ENCODE results near the gene DGUOK. TPM values are rescaled to one million over a fixed set of nuclear protein-coding genes. Genes with fewer than 3 reads are reported as not detected.

The DGUOK gene
- total and polyA plus RNA-seq, 4 donors: 19.6 to 49.7 (median 28.3) TPM

GRCh38 chr2:73915437-73915993, 11.2 kb upstream of the DGUOK start:
- Histone ChIP-seq H3K36me3 (ENCODE audit: control insufficient read depth in 4 of 4, insufficient read depth in 3 of 4, low read depth in 1 of 4, low read length in 3 of 4) (no peaks in the 10 kb centered on the region), H3K9me3 (ENCODE audit: control insufficient read depth in 4 of 4, low read length in 3 of 4) (no peaks in the 10 kb centered on the region), H3K27ac (ENCODE audit: low read depth in 1 of 2, low read length in 2 of 2) (no peak overlapping the region), H3K4me3 (ENCODE audit: low read depth in 1 of 3, low read length in 3 of 3) (no peak overlapping the region), H3K4me1 (ENCODE audit: control insufficient read depth in 4 of 4, insufficient read depth in 4 of 4, low read length in 3 of 4) (no peaks in the 10 kb centered on the region), H3K9ac (ENCODE audit: low read depth in 1 of 2, low read length in 2 of 2) (no peak overlapping the region), H3K27me3 (ENCODE audit: control insufficient read depth in 4 of 4, insufficient read depth in 4 of 4, low read length in 3 of 4) (no peaks in the 10 kb centered on the region)
- WGBS: 92% methylated on average over 5 of the region's 5 CpGs
- no peak for DNase-seq (ENCODE audit: low spot score)
- no peak for TF ChIP-seq TAF1 (conservative IDR thresholded peaks at IDR 0.05)
- TF ChIP-seq JUND (IDR thresholded peaks at IDR 0.05): no peak
- TF ChIP-seq ATF3 (IDR thresholded peaks at IDR 0.05): no peak
- TF ChIP-seq RXRA (IDR thresholded peaks at IDR 0.05): no peak
- no peak for TF ChIP-seq HNF4G (IDR thresholded peaks at IDR 0.05)
- TF ChIP-seq MAX (IDR thresholded peaks at IDR 0.05): no peak
- TF ChIP-seq FOXA1 (IDR thresholded peaks at IDR 0.05): no peak
- no peak for TF ChIP-seq GABPA (IDR thresholded peaks at IDR 0.05 in 1 of 2, conservative IDR thresholded peaks at IDR 0.05 in 1 of 2)

GRCh38 chr2:73916666-73917065, 10.0 kb upstream of the DGUOK start:
- no peak for TF ChIP-seq NR2F2 (IDR thresholded peaks at IDR 0.05)
- no peak for TF ChIP-seq ATF3 (IDR thresholded peaks at IDR 0.05)
- no peak for TF ChIP-seq FOXA1 (IDR thresholded peaks at IDR 0.05)
- TF ChIP-seq TAF1 (conservative IDR thresholded peaks at IDR 0.05): no peak
- no peak for TF ChIP-seq CTCF (IDR thresholded peaks at IDR 0.05; ENCODE audit: low read depth, low read length, missing input control)
- TF ChIP-seq GABPA (IDR thresholded peaks at IDR 0.05 in 1 of 2, conservative IDR thresholded peaks at IDR 0.05 in 1 of 2): no peak
- TF ChIP-seq RXRA (IDR thresholded peaks at IDR 0.05): no peak
- no peak for DNase-seq (ENCODE audit: low spot score)
- WGBS: 38% methylated on average over 2 of the region's 2 CpGs
- Histone ChIP-seq H3K4me1 (ENCODE audit: control insufficient read depth in 4 of 4, insufficient read depth in 4 of 4, low read length in 3 of 4) (no peaks in the 10 kb centered on the region), H3K27ac (ENCODE audit: low read depth in 1 of 2, low read length in 2 of 2) (no peak overlapping the region), H3K9me3 (ENCODE audit: control insufficient read depth in 4 of 4, low read length in 3 of 4) (no peaks in the 10 kb centered on the region), H3K4me3 (ENCODE audit: low read depth in 1 of 3, low read length in 3 of 3) (no peak overlapping the region), H3K36me3 (ENCODE audit: control insufficient read depth in 4 of 4, insufficient read depth in 3 of 4, low read depth in 1 of 4, low read length in 3 of 4) (no peaks in the 10 kb centered on the region), H3K27me3 (ENCODE audit: control insufficient read depth in 4 of 4, insufficient read depth in 4 of 4, low read length in 3 of 4) (peaks cover 0 to 2% (median 0%) of the 10 kb centered on the region in 4 donors), H3K9ac (ENCODE audit: low read depth in 1 of 2, low read length in 2 of 2) (no peak overlapping the region)

GRCh38 chr2:73917296-73917695, 9.4 kb upstream of the DGUOK start:
- Histone ChIP-seq H3K9me3 (ENCODE audit: control insufficient read depth in 4 of 4, low read length in 3 of 4) (no peaks in the 10 kb centered on the region), H3K9ac (ENCODE audit: low read depth in 1 of 2, low read length in 2 of 2) (no peak overlapping the region), H3K27ac (ENCODE audit: low read depth in 1 of 2, low read length in 2 of 2) (no peak overlapping the region), H3K4me1 (ENCODE audit: control insufficient read depth in 4 of 4, insufficient read depth in 4 of 4, low read length in 3 of 4) (no peaks in the 10 kb centered on the region), H3K27me3 (ENCODE audit: control insufficient read depth in 4 of 4, insufficient read depth in 4 of 4, low read length in 3 of 4) (peaks cover 0 to 2% (median 0%) of the 10 kb centered on the region in 4 donors), H3K36me3 (ENCODE audit: control insufficient read depth in 4 of 4, insufficient read depth in 3 of 4, low read depth in 1 of 4, low read length in 3 of 4) (no peaks in the 10 kb centered on the region), H3K4me3 (ENCODE audit: low read depth in 1 of 3, low read length in 3 of 3) (no peak overlapping the region)
- DNase-seq (ENCODE audit: low spot score): no peak
- WGBS: 65% methylated on average over 2 of the region's 2 CpGs
- TF ChIP-seq EGR1 (IDR thresholded peaks at IDR 0.05; ENCODE audit: low read depth in 2 of 2) (no peak), HNF4G (IDR thresholded peaks at IDR 0.05) (no peak), REST (IDR thresholded peaks at IDR 0.05) (no peak), YY1 (IDR thresholded peaks at IDR 0.05) (no peak), CTCF (IDR thresholded peaks at IDR 0.05; ENCODE audit: low read depth, low read length, missing input control) (no peak), JUND (IDR thresholded peaks at IDR 0.05) (no peak), SP1 (IDR thresholded peaks at IDR 0.05) (no peak), HNF4A (conservative IDR thresholded peaks at IDR 0.05) (no peak), RAD21 (IDR thresholded peaks at IDR 0.05) (no peak), FOXA1 (IDR thresholded peaks at IDR 0.05) (no peak), FOXA2 (IDR thresholded peaks at IDR 0.05) (no peak), TAF1 (conservative IDR thresholded peaks at IDR 0.05) (no peak), GABPA (IDR thresholded peaks at IDR 0.05 in 1 of 2, conservative IDR thresholded peaks at IDR 0.05 in 1 of 2) (no peak), RXRA (IDR thresholded peaks at IDR 0.05) (no peak), ATF3 (IDR thresholded peaks at IDR 0.05) (no peak)

All from liver (tissue), 9 donors.